T-helper 2 cell treated with Interferon-gamma antibody and Interleukin-4, amounts not matched to agents 5 μg/mL and 100 μg/mL, for 36 hours (primary cell): Measurements from ENCODE around the gene SLC28A1.

Experiments used
- DNase-seq: peaks from one replicate; pipeline ENCODE4 v3.0.0; 2021; ENCODE audit warnings: low spot score
- H3K27ac Mint-ChIP-seq: one replicate; pipeline ENCODE4 v1.8.0; 2021; ENCODE audit warnings: mild to moderate bottlenecking, mixed read lengths
- H3K27me3 Mint-ChIP-seq: one replicate; pipeline ENCODE4 v1.8.0; 2021; ENCODE audit warnings: low read depth, mixed read lengths
- H3K36me3 Mint-ChIP-seq: one replicate; pipeline ENCODE4 v1.8.0; 2021; ENCODE audit warnings: low read depth, mixed read lengths
- H3K4me1 Mint-ChIP-seq: one replicate; pipeline ENCODE4 v1.8.0; 2021; ENCODE audit warnings: low read depth, mixed read lengths
- H3K4me3 Mint-ChIP-seq: one replicate; pipeline ENCODE4 v1.8.0; 2022; ENCODE audit warnings: mild to moderate bottlenecking, moderate library complexity, mixed read lengths
- H3K9me3 Mint-ChIP-seq: one replicate; pipeline ENCODE4 v1.8.0; 2021; ENCODE audit warnings: mixed read lengths

Gene SLC28A1

GRCh38 chr15:84903751-84904150 lies 19.3 kb downstream of the SLC28A1 start:
- peaks cover 5% of the 10 kb centered on the region for H3K27me3 Mint-ChIP-seq
- H3K4me1 Mint-ChIP-seq, result no peaks in the 10 kb centered on the region
- peaks cover 3% of the 10 kb centered on the region for H3K9me3 Mint-ChIP-seq
- no peaks in the 10 kb centered on the region for H3K36me3 Mint-ChIP-seq
- no peak overlapping the region for H3K27ac Mint-ChIP-seq
- no peak overlapping the region for H3K4me3 Mint-ChIP-seq
- no peak for DNase-seq

GRCh38 chr15:84904419-84904818 lies 20.0 kb downstream of the SLC28A1 start:
- no peak for DNase-seq
- H3K4me3 Mint-ChIP-seq, result no peak overlapping the region
- no peaks in the 10 kb centered on the region for H3K4me1 Mint-ChIP-seq
- peaks cover 4% of the 10 kb centered on the region for H3K27me3 Mint-ChIP-seq
- H3K9me3 Mint-ChIP-seq, result peaks cover 3% of the 10 kb centered on the region
- no peaks in the 10 kb centered on the region for H3K36me3 Mint-ChIP-seq
- no peak overlapping the region for H3K27ac Mint-ChIP-seq

GRCh38 chr15:84905016-84905916 lies 20.8 kb downstream of the SLC28A1 start:
- Mint-ChIP-seq H3K4me1 (no peaks in the 10 kb centered on the region), H3K4me3 (no peak overlapping the region), H3K36me3 (no peaks in the 10 kb centered on the region), H3K27ac (no peak overlapping the region), H3K27me3 (peaks cover 2% of the 10 kb centered on the region), H3K9me3 (peaks cover 3% of the 10 kb centered on the region)
- DNase-seq, result no peak

- Mint-ChIP-seq H3K9me3 (no peaks in the 10 kb centered on the region), H3K36me3 (no peaks in the 10 kb centered on the region), H3K27me3 (peaks cover 3% of the 10 kb centered on the region), H3K27ac (no peak overlapping the region), H3K4me3 (no peak overlapping the region), H3K4me1 (peaks cover 6% of the 10 kb centered on the region)
- no peak for DNase-seq
Observed at GRCh38 chr15:84907731-84908130, 23.3 kb downstream of the SLC28A1 start.

GRCh38 chr15:84908564-84908963 lies 24.1 kb downstream of the SLC28A1 start:
- no peak overlapping the region for H3K27ac Mint-ChIP-seq
- peaks cover 3% of the 10 kb centered on the region for H3K27me3 Mint-ChIP-seq
- H3K4me1 Mint-ChIP-seq, result peaks cover 7% of the 10 kb centered on the region
- H3K4me3 Mint-ChIP-seq, result no peak overlapping the region
- H3K9me3 Mint-ChIP-seq, result no peaks in the 10 kb centered on the region
- no peak for DNase-seq
- no peaks in the 10 kb centered on the region for H3K36me3 Mint-ChIP-seq

- Mint-ChIP-seq H3K27me3 (peaks cover 3% of the 10 kb centered on the region), H3K36me3 (no peaks in the 10 kb centered on the region), H3K27ac (no peak overlapping the region), H3K4me1 (peaks cover 7% of the 10 kb centered on the region), H3K9me3 (no peaks in the 10 kb centered on the region), H3K4me3 (no peak overlapping the region)
- no peak for DNase-seq
Observed at GRCh38 chr15:84909029-84909428, 24.6 kb downstream of the SLC28A1 start.

- peaks cover 9% of the 10 kb centered on the region for H3K4me1 Mint-ChIP-seq
- no peak overlapping the region for H3K27ac Mint-ChIP-seq
- no peak overlapping the region for H3K4me3 Mint-ChIP-seq
- H3K9me3 Mint-ChIP-seq, result no peaks in the 10 kb centered on the region
- H3K27me3 Mint-ChIP-seq, result peaks cover 3% of the 10 kb centered on the region
- H3K36me3 Mint-ChIP-seq, result no peaks in the 10 kb centered on the region
- DNase-seq, result no peak
Observed at GRCh38 chr15:84909782-84910181, 25.3 kb downstream of the SLC28A1 start.

- Mint-ChIP-seq H3K4me1 (peaks cover 18% of the 10 kb centered on the region), H3K9me3 (no peaks in the 10 kb centered on the region), H3K4me3 (no peak overlapping the region), H3K27me3 (peaks cover 3% of the 10 kb centered on the region), H3K36me3 (no peaks in the 10 kb centered on the region), H3K27ac (no peak overlapping the region)
- no peak for DNase-seq
Observed at GRCh38 chr15:84910928-84911623, 26.6 kb downstream of the SLC28A1 start.

- peaks cover 3% of the 10 kb centered on the region for H3K27me3 Mint-ChIP-seq
- H3K27ac Mint-ChIP-seq, result no peak overlapping the region
- H3K4me3 Mint-ChIP-seq, result no peak overlapping the region
- no peaks in the 10 kb centered on the region for H3K9me3 Mint-ChIP-seq
- no peaks in the 10 kb centered on the region for H3K36me3 Mint-ChIP-seq
- DNase-seq, result no peak
- H3K4me1 Mint-ChIP-seq, result peaks cover 18% of the 10 kb centered on the region
Observed at GRCh38 chr15:84911879-84912660, 27.6 kb downstream of the SLC28A1 start.

GRCh38 chr15:84913360-84913723 lies 28.9 kb downstream of the SLC28A1 start:
- DNase-seq, result no peak
- Mint-ChIP-seq H3K4me1 (peaks cover 18% of the 10 kb centered on the region), H3K27ac (no peak overlapping the region), H3K4me3 (no peak overlapping the region), H3K9me3 (no peaks in the 10 kb centered on the region), H3K36me3 (no peaks in the 10 kb centered on the region), H3K27me3 (peaks cover 3% of the 10 kb centered on the region)

GRCh38 chr15:84914351-84914750 lies 29.9 kb downstream of the SLC28A1 start:
- Mint-ChIP-seq H3K9me3 (no peaks in the 10 kb centered on the region), H3K36me3 (no peaks in the 10 kb centered on the region), H3K27ac (no peak overlapping the region), H3K4me3 (peak overlapping the region; percentile 81), H3K4me1 (peaks cover 18% of the 10 kb centered on the region), H3K27me3 (peaks cover 3% of the 10 kb centered on the region)
- no peak for DNase-seq

- H3K36me3 Mint-ChIP-seq, result no peaks in the 10 kb centered on the region
- H3K27ac Mint-ChIP-seq, result peak overlapping the region; percentile 87
- no peaks in the 10 kb centered on the region for H3K9me3 Mint-ChIP-seq
- peaks cover 3% of the 10 kb centered on the region for H3K27me3 Mint-ChIP-seq
- peak; percentile 71 for DNase-seq
- peak overlapping the region; percentile 81 for H3K4me3 Mint-ChIP-seq
- peaks cover 18% of the 10 kb centered on the region for H3K4me1 Mint-ChIP-seq
Observed at GRCh38 chr15:84914909-84915605, 30.6 kb downstream of the SLC28A1 start.

- no peak for DNase-seq
- Mint-ChIP-seq H3K4me3 (peak overlapping the region; percentile 42), H3K4me1 (peaks cover 18% of the 10 kb centered on the region), H3K9me3 (no peaks in the 10 kb centered on the region), H3K27ac (peak overlapping the region; percentile 87), H3K36me3 (no peaks in the 10 kb centered on the region), H3K27me3 (peaks cover 2% of the 10 kb centered on the region)
Observed at GRCh38 chr15:84915606-84915958, 31.1 kb downstream of the SLC28A1 start.
